ENCODE measurements around the gene SLC25A38.
"Not testable (repeated sequence)": the region's sequence is repeated elsewhere in the genome, so short reads cannot be mapped to it uniquely, and the experiment has no call there.

SLC25A38 gene

GRCh38 chr3:39414421-39414907 lies 31.3 kb downstream of the SLC25A38 start:
- H4K20me1 ChIP-seq = peaks cover 61% of the 10 kb centered on the region
- no peaks in the 10 kb centered on the region for H3K9me3 ChIP-seq
- H3K9ac ChIP-seq = no peak overlapping the region
- H3K27ac ChIP-seq = 0 out of 2 replicates have a peak overlapping the region, but pooled peaks have one; percentile 30
- TF ChIP-seq Cebpa-rat (IDR thresholded peaks at IDR 0.05) = no peak
- H3K4me2 ChIP-seq = no peak overlapping the region
- H3K36me3 ChIP-seq = peaks cover 54% of the 10 kb centered on the region
- H3K4me1 ChIP-seq = peaks cover 28% of the 10 kb centered on the region
- no peaks in the 10 kb centered on the region for H3K27me3 ChIP-seq
- no peak overlapping the region for H3K4me3 ChIP-seq

GRCh38 chr3:39415302-39415701 lies 32.1 kb downstream of the SLC25A38 start:
- H3K9me3 ChIP-seq, H3K27me3 ChIP-seq, H3K4me3 ChIP-seq, H3K27ac ChIP-seq, H3K9ac ChIP-seq, H3K4me2 ChIP-seq: not testable (repeated sequence)
- Histone ChIP-seq H4K20me1 (peaks cover 53% of the 10 kb centered on the region), H3K4me1 (peaks cover 20% of the 10 kb centered on the region), H3K36me3 (peaks cover 46% of the 10 kb centered on the region)

- H3K27me3 ChIP-seq = no peaks in the 10 kb centered on the region
Observed at GRCh38 chr3:39415983-39416382, 32.8 kb downstream of the SLC25A38 start.

GRCh38 chr3:39416998-39417397 lies 33.8 kb downstream of the SLC25A38 start:
- not testable (repeated sequence) for H3K27me3 ChIP-seq, H3K4me2 ChIP-seq, H3K9me3 ChIP-seq, H3K9ac ChIP-seq, H3K4me3 ChIP-seq, H3K27ac ChIP-seq, H3K4me1 ChIP-seq
- Histone ChIP-seq H3K36me3 (peaks cover 29% of the 10 kb centered on the region), H4K20me1 (peaks cover 36% of the 10 kb centered on the region)
- 0 out of 2 replicates have a peak, but pooled peaks have one; percentile 52 for TF ChIP-seq Cebpa-rat (IDR thresholded peaks at IDR 0.05)

More at GRCh38 chr3:39415983-39416382, 32.8 kb downstream of the SLC25A38 start:
- H3K4me1 ChIP-seq = peaks cover 13% of the 10 kb centered on the region
- H3K27ac ChIP-seq = no peak overlapping the region
- H3K36me3 ChIP-seq = peaks cover 39% of the 10 kb centered on the region
- H3K9me3 ChIP-seq = no peaks in the 10 kb centered on the region
- no peak overlapping the region for H3K4me3 ChIP-seq
- peaks cover 46% of the 10 kb centered on the region for H4K20me1 ChIP-seq
- H3K4me2 ChIP-seq = no peak overlapping the region
- no peak for TF ChIP-seq Cebpa-rat (IDR thresholded peaks at IDR 0.05)
- H3K9ac ChIP-seq = no peak overlapping the region

GRCh38 chr3:39418556-39419225 lies 35.5 kb downstream of the SLC25A38 start:
- H3K4me3 ChIP-seq, H3K9me3 ChIP-seq, H3K4me2 ChIP-seq, H3K27me3 ChIP-seq, H3K27ac ChIP-seq, H3K4me1 ChIP-seq, H3K9ac ChIP-seq: not testable (repeated sequence)
- Histone ChIP-seq H3K36me3 (peaks cover 12% of the 10 kb centered on the region), H4K20me1 (peaks cover 19% of the 10 kb centered on the region)

- Histone ChIP-seq H3K9me3 (no peaks in the 10 kb centered on the region), H3K9ac (no peak overlapping the region), H3K4me2 (no peak overlapping the region), H3K27ac (no peak overlapping the region), H3K4me3 (no peak overlapping the region), H3K4me1 (no peaks in the 10 kb centered on the region), H3K27me3 (no peaks in the 10 kb centered on the region), H4K20me1 (peaks cover 8% of the 10 kb centered on the region; the same call in 1 of the 2 replicates), H3K36me3 (peaks cover under 1% of the 10 kb centered on the region; the same call in 1 of the 2 replicates)
- TF ChIP-seq Cebpa-rat (IDR thresholded peaks at IDR 0.05) = no peak
Observed at GRCh38 chr3:39419742-39420315, 36.7 kb downstream of the SLC25A38 start.

- Histone ChIP-seq H3K9ac (no peak overlapping the region), H3K4me2 (no peak overlapping the region), H3K36me3 (no peaks in the 10 kb centered on the region), H3K4me3 (no peak overlapping the region), H3K27ac (no peak overlapping the region), H3K27me3 (no peaks in the 10 kb centered on the region), H3K9me3 (no peaks in the 10 kb centered on the region), H4K20me1 (0 out of 2 replicates have a peak, but pooled peaks cover 5% of the 10 kb centered on the region), H3K4me1 (no peaks in the 10 kb centered on the region)
- TF ChIP-seq Cebpa-rat (IDR thresholded peaks at IDR 0.05) = no peak
Observed at GRCh38 chr3:39420543-39420942, 37.4 kb downstream of the SLC25A38 start.

GRCh38 chr3:39423436-39423970 lies 40.3 kb downstream of the SLC25A38 start:
- no peak for TF ChIP-seq Cebpa-rat (IDR thresholded peaks at IDR 0.05)
- H3K27ac ChIP-seq = no peak overlapping the region

GRCh38 chr3:39426312-39426711 lies 43.1 kb downstream of the SLC25A38 start:
- no peak for TF ChIP-seq Cebpa-rat (IDR thresholded peaks at IDR 0.05)
- Histone ChIP-seq H3K27ac (no peak overlapping the region), H3K4me3 (no peak overlapping the region), H4K20me1 (no peaks in the 10 kb centered on the region), H3K9me3 (no peaks in the 10 kb centered on the region), H3K4me1 (no peaks in the 10 kb centered on the region), H3K9ac (no peak overlapping the region), H3K36me3 (no peaks in the 10 kb centered on the region), H3K27me3 (no peaks in the 10 kb centered on the region), H3K4me2 (no peak overlapping the region)

More at GRCh38 chr3:39423436-39423970, 40.3 kb downstream of the SLC25A38 start:
- Histone ChIP-seq H4K20me1 (no peaks in the 10 kb centered on the region), H3K4me1 (no peaks in the 10 kb centered on the region), H3K36me3 (no peaks in the 10 kb centered on the region), H3K9ac (no peak overlapping the region), H3K9me3 (no peaks in the 10 kb centered on the region), H3K27me3 (no peaks in the 10 kb centered on the region), H3K4me2 (no peak overlapping the region), H3K4me3 (no peak overlapping the region)

GRCh38 chr3:39427506-39427905 lies 44.3 kb downstream of the SLC25A38 start:
- H3K4me3 ChIP-seq = no peak overlapping the region
- no peaks in the 10 kb centered on the region for H3K4me1 ChIP-seq
- no peaks in the 10 kb centered on the region for H3K27me3 ChIP-seq
- H3K9me3 ChIP-seq = no peaks in the 10 kb centered on the region
- no peak overlapping the region for H3K4me2 ChIP-seq
- no peak for TF ChIP-seq Cebpa-rat (IDR thresholded peaks at IDR 0.05)
- H4K20me1 ChIP-seq = no peaks in the 10 kb centered on the region
- no peak overlapping the region for H3K27ac ChIP-seq
- no peaks in the 10 kb centered on the region for H3K36me3 ChIP-seq
- H3K9ac ChIP-seq = no peak overlapping the region

All from BLaER1 (cell line).